Measurements from ENCODE around the gene SHISA2.
A peak's percentile ranks its signal among the peaks of the same experiment; 100 is the strongest.
"Not testable (repeated sequence)": the region's sequence is repeated elsewhere in the genome, so short reads cannot be mapped to it uniquely, and the experiment has no call there.

The SHISA2 gene

DNA sequence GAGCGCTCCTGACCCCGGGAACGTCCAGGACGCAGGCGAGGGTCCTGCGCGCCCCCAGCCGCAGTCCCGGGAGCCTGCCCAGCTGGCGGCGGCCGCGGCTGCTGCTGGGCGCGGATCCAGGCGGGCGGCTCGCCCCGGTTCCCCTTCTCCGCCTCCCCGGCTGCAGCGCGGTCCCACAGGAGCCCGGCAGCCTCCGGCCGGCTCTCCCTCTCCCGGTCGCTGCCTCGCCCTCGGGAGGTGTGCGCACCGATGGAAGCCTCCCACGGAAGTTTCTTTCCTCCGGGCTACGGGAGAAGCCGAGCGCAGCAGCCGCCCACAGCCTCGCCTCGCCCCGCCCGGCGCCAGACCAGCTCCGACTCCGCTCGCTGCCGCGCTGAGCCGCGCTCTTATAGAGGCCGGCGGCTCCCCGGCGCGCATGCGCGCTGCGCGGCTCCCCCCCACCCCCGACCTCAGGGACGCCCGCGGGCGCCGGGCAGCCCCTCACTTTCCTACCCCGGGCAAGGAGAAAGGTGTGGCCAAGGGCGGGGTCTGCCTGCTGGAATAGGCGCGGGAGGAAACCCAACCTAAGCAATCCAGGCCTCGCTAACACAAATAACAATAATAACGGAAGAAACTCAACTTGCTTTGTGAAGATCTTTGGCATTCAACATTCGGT is at the start of gene SHISA2:
SHISA2 (minus strand) TSS at position 360 of the 655 bp plus-strand sequence. CDS start 1,041 bp downstream, outside the sequence.
- DNase-seq (ENCODE audit: low read depth in 2 of 2), result peak in 1 of 2 donors; percentile 35

DNA sequence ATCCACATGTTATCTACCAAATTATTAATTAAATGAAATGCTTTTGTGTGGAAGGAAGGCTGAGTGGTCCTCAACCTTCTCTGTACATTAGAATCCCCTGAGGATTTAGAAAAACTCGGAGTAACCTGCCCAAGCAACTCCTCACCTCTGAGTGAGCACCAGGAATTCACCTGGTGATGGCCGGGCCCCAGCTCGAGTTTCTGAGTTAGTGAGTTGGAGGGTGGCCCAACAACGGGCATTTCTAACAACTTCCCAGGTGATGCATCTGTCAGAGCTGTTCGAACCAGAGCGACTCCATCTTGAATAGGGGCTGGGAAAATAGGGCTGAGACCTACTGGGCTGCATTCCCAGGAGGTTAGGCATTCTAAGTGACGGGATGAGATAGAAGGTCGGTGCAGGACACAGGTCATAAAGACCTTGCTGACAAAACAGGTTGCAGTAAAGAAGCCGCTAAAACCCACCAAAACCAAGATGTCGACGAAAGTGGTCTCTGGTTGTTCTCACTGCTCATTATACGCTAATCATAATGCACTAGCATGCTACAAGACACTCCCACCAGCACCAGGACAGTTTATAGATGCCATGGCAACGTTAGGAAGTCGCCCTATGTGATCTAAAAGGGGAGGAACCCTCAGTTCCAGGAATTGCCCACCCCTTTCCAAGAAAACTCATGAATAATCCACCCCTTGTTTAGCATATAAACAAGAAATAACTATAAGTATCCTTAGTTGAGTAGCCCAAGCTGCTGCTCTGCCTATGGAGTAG is 44.2 kb upstream of the SHISA2 start:
- no peak for DNase-seq (ENCODE audit: low read depth in 2 of 2)

DNA sequence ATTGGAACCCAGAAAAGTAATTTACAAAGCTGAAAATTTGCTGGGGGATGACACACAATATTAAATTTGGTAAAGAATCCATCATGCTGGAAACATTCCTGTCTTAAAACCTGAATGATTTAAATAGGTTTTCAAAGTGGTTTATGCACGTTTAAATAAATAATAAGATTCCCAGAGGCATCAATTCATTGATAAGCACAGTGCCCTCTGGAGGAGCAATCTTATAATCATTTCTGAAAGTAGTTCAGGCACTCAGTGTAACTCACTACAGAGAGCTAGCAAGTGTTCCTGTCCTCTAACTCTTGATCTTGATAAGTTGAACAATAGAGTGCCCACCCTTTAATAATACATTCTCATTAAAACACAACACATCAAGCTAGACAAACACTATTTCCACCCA is 43.5 kb upstream of the SHISA2 start:
- no peak for DNase-seq (ENCODE audit: low read depth in 2 of 2)

DNA sequence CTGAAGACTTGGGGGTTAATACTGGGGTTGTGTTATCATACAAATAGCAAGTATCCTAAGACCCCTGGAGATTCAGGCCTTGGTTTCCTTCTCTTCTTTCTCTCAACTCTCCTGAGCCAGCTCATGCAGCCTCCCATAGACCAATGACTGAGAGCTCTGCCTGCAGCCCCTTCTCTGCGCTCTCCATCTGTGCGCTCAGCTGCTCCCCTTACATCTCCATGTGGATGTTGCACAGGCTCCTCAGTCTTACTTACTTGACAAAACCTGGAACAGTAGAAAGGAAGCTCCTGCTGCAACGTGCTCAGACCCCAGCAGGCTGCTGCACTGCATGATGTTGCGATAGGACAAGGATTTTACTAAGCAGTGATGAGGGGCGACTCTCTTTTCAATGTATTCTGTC is 25.0 kb upstream of the SHISA2 start:
- not testable (repeated sequence) for DNase-seq (ENCODE audit: low read depth in 2 of 2)

DNA sequence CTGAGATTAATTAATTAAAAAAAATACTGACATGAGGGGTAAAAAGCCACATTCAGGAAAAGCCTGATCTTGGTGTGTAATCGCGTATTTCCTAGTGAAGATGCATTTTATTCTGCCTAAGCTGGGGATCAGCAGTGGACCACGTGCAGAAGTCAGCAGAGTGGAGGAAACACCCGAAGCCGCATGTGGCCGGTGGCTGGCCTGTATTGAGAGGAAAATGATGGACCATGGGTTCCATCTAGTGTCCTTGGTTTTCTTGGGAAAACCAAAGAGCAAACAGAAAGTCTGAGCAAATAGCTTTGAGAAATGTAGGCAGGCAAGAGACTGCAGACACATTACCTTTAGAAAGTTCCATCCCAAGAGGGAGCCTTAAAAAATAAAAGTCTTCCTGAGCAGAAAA is 23.7 kb upstream of the SHISA2 start:
- DNase-seq (ENCODE audit: low read depth in 2 of 2), result no peak

DNA sequence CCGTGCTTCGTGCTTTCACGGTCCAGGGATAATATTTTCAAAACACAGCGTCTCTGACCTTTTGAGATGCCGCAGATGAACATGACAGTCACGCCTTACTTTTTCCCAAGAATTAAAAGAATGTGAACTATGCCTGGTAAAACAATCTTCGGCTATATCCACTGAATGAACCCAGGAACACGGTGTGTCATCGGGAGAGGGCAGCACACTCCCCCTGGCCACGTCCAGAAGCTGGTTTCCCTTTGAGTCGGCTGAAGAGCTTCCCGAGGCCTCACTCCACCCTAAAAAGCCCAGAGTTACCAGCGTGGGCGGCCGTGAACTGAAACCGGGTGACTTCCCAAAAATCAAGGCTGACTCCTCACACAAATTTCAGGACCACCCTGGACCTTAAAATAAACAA is 22.9 kb upstream of the SHISA2 start:
- DNase-seq (ENCODE audit: low read depth in 2 of 2), result no peak

DNA sequence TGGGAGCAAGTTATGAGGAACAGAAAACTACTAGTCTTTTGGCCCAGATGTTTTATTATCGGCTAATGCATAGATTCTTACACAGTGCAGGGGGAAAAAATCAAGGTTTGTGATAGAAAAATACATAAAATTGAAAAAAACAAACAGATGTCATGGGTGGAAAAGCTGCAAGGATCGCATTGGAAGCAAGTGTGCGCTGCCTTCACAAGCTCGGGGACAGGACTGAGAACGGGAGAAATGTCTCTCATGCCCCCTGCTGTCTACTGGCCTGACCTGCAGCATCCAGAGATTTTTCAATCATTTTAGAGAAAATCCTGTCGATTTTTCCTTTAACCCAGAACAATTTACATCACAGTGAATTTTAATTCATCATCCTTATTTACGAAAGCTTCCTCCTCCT is 20.5 kb upstream of the SHISA2 start:
- not testable (repeated sequence) for DNase-seq (ENCODE audit: low read depth in 2 of 2)

DNA sequence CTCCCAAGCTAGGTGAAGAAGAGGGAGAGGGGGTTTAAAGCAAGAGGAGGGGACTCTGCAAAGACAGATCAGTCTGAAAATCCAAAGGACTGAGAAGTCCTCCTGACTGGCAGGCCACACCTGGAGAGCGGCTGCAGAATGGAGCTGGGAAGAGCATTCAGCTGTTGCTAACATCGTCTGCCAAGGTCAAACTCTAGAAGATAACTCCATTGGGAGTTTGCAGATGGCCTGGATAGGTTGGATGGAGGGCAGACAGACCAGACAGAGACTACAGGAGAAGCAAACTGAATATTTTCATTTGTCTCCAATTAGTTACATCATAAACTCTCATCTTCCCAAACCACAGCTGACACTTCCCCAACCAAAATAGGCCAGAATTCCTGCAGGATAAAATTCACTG is 19.9 kb upstream of the SHISA2 start:
- DNase-seq (ENCODE audit: low read depth in 2 of 2), result no peak

DNA sequence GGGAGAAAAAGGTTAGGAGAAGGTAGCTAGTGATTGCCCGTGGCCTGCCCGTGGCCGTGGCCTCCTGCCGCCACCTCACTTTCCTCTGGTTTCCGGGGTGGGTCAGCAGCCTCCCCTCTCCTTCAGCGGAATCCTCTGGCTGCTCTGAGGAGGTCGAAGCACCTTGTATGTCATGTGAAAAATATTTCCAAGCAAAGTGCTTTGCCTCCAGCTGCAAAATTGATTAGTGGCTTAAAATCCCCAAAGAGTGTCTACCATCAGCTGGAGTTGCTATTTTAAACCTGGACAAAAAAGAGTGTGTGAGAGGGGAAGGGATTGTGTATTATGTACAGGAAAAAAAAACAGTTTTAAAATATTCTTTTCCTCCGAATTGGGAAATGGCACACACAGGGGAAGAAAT is 17.8 kb upstream of the SHISA2 start:
- DNase-seq (ENCODE audit: low read depth in 2 of 2), result not testable (repeated sequence)

DNA sequence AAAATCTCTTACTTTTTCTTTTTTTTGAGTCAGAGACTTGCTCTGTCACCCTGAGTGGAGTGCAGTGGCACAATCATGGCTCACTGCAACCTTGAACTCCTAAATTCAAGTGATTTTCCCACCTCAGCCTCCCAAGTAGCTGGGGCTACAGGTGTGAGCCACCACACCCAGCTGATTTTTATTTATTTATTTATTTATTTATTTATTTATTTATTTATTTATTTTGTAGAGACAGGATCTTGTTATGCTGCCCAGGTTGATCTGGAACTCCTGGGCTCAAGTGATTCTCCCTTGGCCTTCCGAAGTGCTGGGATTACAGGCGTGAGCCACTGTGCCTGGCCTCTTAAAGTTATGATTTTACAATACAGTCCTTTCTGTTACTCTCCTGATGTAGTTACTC is 16.6 kb upstream of the SHISA2 start:
- DNase-seq (ENCODE audit: low read depth in 2 of 2), result not testable (repeated sequence)

DNA sequence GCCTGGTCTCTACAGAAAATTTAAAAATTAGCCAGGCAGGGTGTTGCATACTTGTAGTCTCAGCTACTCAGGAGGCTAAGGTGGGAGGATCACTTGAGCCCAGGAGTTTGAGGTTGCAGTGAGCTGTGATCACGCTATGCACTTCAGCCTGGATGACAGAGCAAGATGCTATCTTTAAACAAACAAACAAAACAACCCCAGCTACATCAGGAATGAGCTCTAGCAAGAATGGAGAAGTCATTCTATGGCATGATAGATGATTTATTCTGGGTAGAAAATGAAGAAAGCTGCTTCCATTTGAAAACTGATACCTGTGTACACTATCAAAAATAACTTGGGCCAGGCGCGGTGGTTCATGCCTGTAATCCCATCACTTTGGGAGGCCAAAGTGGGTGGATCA is 15.8 kb upstream of the SHISA2 start:
- no peak for DNase-seq (ENCODE audit: low read depth in 2 of 2)

DNA sequence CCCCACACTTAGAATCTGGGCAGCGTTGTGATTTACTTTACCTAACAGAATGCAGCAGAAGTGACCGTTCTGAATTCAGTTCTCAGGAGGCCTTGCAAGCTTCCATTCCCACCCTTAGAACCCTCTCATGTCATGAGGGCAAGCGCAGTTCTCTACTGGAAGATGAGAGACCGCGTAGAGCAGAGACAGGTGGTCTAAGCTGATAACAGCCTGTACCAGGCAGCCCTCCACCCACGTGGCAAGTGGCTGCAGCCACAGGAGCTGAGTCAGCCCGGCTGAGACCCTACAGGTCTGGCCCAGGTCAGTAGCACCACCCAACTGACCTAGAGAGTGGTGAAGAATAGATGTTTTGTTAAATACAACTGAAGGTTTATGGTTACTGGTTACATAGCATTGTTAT is 14.7 kb upstream of the SHISA2 start:
- not testable (repeated sequence) for DNase-seq (ENCODE audit: low read depth in 2 of 2)

DNA sequence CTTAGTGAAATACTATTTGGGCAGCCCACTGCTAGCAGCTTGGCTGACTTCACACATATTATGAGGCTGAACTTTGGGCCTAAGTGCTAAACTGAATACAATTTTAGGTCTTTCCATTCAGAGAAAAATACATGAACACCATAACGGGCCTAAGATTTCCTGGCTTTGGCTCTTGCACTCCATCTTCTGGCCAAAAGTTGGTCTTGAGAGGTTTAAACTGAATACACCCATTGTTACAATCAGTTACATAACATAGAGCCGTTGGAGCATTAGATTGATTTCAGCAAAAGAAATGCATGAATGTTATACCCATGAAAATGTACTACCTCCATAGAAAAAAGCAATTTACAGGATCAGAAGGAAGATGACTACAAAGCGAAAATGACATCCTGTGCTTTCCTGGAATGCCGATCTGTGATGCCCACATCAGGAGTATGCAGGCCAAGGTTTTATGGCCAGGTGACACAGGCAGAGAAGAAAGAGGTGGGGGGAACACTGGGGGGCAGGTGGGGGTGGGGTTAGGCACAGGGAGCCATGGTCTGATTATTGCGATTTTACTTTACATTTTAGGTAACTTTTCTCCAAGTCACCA is 11.1 kb upstream of the SHISA2 start:
- no peak for DNase-seq (ENCODE audit: low read depth in 2 of 2)

DNA sequence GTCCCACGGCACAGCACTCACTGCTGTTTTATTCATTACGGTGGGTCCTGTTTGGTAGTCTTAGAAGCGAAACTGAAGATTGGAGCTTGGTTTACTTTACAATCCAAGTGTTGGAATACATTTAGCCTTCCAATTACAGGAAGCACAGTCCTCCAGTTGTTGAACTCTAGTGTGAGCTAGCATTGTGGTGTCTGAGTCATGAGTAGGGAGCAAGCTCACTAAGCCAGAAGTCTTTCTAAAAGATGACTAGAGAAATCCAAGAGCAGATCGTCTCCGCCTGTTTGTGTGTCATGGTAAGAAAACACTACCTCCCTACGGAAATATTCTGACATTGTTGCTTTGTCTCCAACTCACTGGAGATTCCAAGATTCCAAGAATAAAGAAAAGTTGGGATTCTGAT is 10.1 kb upstream of the SHISA2 start:
- DNase-seq (ENCODE audit: low read depth in 2 of 2), result no peak

DNA sequence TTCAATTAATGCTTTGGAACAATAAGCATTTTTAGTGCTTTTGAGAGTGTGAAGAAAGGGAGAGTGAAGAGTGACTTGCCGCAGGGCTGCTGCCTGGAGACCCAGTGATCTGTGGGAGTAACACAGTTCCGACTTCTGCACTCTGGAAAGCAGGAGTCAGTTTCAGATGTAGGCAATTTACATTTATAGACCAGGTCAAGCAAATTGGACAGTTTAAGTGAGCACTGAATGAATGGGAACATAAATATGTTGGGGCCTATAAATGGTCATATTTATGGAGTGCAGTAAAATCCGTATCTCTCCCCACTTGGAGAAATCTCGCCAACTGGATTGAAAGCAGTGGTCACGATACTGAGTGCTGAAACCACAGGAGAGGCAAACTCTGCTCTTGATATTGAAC is 9.4 kb upstream of the SHISA2 start:
- DNase-seq (ENCODE audit: low read depth in 2 of 2), result no peak

DNA sequence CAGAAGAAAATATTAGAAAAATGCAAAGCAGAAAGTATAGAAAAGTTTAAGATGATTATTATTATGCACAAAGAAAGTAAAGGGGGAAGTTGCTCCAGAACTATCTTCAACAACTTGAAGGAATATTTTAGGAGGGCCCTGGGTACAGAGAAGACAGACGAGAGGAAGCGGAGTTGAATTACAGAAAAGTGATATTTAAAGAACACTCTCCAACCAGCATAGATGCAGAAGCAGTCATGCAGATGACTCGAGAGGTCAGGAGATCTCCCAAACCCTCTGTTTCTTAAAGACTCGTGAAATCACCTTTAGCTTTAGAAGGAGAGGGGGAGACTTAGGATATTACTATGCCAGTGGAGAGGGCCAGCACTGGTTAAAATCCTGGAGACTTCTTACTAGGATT is 8.5 kb upstream of the SHISA2 start:
- no peak for DNase-seq (ENCODE audit: low read depth in 2 of 2)

DNA sequence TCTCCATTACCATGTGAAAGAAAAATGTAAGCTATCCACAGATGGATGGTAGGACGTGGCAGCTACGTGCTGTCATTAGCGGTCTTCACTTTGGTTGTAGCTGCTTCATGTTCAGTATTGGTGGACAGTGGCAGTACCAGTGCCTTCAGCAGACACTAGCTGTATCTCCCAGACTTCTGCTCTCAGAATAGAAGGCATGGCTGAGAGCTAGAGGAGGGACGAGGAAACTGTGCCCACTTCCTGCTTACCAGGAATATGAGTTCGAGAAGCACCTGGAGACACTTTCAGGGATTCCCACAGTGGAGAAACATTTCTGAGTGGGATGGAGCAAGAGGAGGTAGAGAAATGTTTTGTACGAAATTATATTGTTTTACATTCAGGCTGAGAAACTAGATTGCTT is 6.9 kb upstream of the SHISA2 start:
- DNase-seq (ENCODE audit: low read depth in 2 of 2), result no peak

DNA sequence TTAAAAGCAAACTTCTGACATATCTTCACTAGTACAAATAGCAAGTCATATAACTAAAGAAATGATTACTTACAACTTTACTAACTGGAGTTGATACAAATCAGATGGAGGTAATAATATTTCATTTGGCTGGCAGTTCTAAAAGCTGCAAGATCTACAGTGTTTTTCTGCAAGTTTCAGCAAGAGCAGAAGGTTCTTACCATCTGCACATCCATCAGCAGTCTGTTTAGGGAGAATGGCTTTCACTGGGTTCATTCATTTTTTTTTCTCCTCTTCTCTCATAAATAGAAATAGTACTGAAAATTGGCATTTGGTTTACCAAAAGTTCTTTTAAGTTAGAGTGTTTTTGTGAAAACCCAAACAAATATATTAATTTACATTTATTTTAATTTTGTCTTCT is 3.1 kb upstream of the SHISA2 start:
- DNase-seq (ENCODE audit: low read depth in 2 of 2), result no peak

DNA sequence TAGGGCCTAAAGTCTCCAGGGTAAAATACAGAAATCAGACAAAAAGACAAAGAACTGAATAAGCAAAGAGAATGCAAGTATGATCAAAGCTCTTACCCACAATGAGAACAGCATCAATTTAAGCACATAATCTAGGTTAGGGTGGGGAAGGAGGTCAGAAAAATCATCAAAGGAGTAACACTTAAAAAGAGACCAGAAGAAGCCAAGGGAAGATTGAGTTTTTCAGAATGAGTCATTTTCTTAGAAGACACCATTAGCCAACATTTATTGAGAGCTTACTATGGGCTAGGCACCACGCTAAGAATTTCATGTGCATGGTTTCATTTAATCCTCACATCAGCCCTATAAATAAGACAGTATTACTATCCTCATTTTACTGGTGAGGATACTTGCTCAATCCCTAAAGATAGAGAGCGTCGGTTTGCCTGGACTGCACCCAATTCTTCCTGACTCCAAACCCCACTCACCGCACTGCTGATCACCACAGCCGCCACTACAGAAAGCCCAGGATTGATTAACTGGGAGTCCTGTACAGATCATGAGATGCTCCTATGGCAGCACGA is 1.7 kb upstream of the SHISA2 start:
- no peak for DNase-seq (ENCODE audit: low read depth in 2 of 2)

DNA sequence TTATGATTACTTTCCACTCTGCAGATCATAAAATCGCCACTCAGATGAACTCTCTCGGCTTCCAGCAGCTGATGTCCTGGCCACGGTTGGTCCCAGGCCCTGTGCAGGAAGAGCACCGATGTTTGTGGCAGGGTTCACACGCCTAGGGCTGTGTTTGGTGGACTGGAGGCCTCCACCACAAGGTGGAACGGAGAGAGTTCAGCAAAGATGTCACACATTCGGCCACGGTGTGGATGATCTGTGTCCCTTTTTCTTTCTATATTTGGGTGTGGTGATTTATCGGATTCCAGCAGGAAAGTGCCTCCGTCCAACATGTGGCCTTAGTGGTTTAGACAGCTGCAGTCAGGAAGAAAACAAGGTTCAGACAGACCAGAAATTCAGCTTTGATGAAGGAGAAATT is 521 bp upstream of the SHISA2 start:
- DNase-seq (ENCODE audit: low read depth in 2 of 2), result no peak

DNA sequence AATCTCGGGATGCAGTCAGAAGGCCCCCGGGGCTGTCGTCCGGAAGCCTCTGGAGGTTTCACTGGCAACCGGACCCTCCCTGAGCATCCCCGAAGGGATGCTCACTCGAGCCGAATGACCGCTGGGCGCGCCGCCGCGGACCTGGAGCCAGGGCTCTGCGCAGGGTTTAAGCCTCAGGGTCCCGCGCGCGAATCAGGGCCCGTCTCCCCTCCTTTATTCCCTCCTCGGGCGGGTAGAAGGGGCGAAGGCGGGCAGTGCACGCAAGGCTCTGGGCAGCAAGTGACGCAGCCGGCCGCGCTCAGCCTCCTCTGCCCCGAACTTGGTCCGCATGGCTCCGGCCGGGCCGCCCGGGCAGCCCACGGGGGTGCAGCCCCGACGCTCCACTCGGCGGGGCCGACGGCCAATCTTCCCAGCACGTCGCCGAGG is 572 bp downstream of the SHISA2 start:
- DNase-seq (ENCODE audit: low read depth in 2 of 2), result no peak

DNA sequence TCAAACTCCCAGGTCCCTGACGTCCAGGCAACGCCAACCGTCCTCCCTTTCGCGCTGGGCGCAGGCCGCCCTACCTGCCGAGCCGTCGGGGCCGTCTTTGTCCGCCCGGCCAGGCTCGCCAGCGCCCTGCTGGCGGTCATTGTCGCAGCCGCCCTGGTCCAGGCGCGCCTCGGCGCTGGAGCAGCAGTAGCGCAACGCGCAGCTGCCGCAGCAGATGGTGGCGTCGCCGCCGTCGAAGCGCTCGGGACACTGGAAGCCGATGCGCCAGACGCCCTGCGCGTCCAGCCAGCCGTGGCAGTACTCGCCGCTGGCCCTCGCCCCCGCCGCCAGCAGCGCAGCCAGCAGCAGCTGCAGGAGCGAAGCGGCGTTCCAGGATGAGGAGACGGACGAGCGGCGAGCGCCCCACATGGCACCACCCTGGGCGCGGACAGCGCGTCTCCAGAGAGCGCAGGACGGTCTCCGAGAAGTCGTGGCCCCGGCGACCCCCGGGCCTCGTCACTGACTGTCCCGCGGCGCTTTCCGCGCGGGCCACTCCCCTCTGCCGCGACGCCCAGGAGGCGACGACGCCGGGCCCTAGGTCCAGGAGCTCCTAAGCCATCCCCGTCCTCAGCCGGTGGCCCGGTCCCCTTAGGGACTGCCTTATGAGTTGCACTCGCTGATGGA is 1.1 kb downstream of the SHISA2 start:
- no peak for DNase-seq (ENCODE audit: low read depth in 2 of 2)

Measured in stimulated activated CD8-positive, alpha-beta memory T cell treated with anti-CD3 and anti-CD28 coated beads, Interleukin-15, amount 100 ng/mL, for 4 hours (primary cell).